GM21515 (cell line): ENCODE results near the gene CTU2.

ENCODE experiments used
- ATAC-seq: cut with Tn5 transposase; IDR thresholded peaks from one replicate; pipeline ENCODE4 v1.9.1; 2021; ENCODE audit not compliant: unreplicated experiment

Gene CTU2

GRCh38 chr16:88726408-88726749, 20.1 kb downstream of the CTU2 start:
- ATAC-seq, result no peak

GRCh38 chr16:88726981-88727380, 20.7 kb downstream of the CTU2 start:
- ATAC-seq, result no peak

DNA sequence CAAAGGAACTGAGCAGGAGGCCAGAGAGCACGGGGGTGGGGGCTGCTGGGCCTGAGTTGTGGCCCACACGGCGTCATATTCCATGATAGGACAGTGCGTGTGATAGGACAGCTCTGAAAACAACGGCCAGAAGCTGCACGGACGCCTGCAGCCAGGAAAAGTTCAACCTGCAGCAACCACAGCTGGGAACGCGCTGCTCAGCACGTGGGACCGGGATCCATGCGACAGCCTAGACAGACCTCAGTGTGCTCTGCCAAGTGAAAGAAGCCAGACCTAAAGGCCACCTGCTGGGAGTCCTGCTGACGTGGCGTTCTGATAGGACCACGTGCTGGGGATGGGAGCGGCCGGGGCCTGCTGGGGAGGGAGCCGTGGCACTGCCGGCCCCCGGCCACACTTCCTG, 21.6 kb downstream of the CTU2 start:
- no peak for ATAC-seq

DNA sequence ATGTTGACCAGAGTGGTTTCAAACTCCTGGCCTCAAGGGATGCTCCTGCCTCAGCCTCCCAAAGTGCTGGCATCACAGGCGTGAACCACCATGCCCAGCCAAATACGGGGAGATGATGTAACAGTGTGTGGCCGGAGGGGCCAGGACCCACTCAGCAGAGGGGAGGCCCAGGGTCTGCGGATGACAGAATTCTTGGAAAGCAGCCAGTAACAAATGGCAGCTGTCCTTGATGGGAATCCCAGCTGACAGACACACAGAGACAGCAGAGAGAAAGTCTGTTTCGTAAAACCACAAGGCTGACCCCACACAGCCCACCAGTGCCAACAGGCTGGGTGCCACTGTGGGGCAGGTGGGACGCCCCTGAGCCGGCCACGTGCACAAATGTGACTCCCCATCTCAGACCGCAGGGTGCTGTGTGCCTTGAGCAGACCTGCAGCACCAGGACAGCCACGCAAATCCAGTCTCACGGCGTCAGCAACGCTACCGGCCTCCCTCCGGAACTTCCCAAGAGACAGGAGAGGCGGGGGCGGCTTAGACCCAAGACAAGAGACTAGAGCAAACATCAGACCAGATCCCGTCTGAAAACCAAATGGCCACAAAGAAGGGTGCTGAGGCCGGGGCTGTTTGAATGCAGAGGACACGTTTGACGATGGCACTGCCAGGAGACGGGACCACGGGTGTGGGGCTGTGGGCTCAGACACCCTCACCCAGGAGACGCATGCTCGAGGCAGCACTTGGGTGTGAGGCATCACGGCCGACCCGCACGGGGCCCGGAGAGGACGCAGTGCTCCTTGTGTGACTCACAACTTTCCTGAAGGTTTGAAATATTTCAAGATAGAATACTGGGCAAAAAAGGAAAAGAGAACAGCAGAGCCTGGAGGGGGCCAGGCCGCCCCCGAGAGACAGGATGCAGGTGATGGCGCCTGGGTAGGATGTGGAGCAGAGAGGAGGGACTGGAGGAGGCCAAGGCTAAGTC, 24.6 kb downstream of the CTU2 start:
- no peak for ATAC-seq

DNA sequence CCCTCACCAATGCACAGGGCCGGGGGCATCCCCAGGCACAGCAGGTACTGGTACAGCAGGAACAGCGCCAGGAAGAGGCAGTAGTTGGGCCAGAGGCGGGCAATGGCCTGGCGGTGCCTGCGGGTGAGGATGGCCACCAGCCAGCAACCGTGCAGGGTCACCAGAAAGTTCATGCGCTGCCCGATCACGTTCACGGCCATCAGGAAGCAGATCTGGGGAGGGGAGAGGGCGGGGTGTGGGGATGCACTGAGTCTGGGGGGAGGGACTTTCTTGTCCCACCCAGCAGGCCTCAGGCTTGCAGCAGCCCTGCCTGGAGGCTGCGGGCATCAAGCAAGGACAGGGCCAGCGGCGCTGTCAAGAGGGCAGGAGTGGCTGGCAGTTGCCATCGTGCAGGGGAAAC, 25.4 kb downstream of the CTU2 start:
- ATAC-seq, result no peak

GRCh38 chr16:88732172-88732960, 26.1 kb downstream of the CTU2 start:
- ATAC-seq, result no peak

DNA sequence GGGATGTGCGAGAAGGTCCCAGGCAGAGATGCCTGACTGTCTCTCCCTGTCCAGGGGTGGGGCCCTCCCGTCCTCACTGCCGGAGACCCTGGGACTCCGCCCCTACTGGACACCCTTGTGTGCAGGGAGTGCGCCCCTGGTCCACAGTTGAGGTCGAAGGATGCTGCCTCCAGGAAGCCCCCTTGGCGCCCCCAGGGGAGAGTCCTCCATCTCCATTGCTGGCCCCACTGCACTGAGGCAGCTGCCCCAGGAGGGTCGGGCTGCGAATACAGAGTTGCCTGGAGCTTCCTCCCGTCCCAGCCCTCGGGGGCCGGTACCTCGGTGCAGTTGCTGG, 26.6 kb downstream of the CTU2 start:
- no peak for ATAC-seq

GRCh38 chr16:88733630-88734360, 27.5 kb downstream of the CTU2 start:
- ATAC-seq, result no peak

GRCh38 chr16:88734361-88734728, 28.0 kb downstream of the CTU2 start:
- no peak for ATAC-seq

DNA sequence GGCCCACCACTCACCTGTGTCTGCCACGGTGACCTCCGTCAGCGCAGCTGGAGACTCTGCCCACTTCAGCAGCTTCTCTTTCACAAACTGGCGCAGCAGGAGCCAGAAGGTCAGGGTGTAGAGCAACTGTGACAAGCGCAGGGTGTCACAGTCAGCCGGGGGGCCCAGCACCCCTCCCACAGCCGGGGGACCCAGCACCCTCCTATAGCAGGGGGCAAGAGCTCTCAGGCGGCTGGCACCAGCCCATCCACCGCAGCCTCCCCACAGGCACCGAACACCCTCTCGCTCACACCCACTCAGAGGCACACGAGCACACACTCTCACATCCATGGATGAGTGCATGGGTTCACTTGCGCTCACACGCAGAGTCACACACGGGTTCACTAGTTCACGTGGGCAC, 28.8 kb downstream of the CTU2 start:
- no peak for ATAC-seq

DNA sequence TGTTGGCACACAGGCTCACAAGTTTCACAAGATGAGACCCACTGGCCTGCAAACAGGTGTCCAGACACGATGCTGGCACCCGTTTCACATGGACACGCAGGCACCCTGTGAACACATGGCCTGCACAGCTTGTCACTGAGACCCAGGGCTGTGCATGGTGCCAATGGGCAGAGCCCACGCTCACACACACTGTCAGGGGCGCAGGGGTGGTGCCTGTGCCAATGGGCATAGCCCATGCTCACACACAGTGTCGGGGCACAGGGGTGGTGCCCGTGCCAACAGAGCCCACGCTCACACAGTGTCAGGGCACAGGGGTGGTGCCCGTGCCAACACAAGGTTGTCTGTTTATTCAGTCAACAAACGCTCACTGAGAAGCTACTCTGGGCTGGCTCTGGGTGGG, 29.3 kb downstream of the CTU2 start:
- ATAC-seq, result no peak

GRCh38 chr16:88736088-88736487, 29.8 kb downstream of the CTU2 start:
- no peak for ATAC-seq

GRCh38 chr16:88736496-88736895, 30.2 kb downstream of the CTU2 start:
- no peak for ATAC-seq

DNA sequence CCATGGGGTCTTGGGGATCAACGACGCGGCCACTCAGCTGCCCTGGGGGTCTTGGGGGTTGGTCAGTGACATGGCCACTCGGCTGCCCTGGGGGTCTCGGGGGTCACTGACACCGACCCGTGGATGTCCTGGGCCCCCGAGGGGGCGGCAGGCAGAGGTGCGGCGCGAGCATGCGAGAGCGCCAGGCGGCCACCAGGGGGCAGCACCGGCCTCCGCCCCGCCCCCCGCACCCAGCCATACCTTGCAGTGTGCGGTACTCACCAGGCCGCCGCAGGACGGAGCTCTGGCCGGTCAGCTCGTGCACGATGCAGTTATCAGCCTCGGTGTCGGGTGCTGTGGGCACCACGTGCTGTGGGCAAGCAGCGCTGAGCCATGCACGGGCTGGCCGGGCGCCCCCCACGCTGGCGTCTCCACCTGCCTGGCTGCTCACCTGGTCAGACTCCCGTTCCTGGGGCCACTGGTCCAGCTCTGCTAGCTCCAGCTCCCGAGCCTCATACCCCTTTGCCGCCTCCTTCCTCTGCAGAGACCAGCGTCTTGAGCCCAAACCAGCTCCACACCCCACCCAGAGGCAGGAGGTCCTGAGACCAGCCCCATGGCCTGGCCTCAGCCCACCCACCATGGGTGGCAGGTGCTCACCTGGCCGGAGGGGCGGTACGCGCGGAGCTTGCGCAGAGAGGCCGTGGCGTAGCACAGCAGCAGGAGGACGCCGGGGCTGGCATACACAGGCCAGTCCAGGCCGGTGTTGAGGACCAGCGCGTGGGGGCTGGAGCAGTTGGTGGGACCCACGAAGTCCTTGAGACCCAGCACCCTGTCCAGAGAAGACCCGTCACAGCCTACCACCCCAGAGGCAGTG, 31.2 kb downstream of the CTU2 start:
- ATAC-seq, result no peak

DNA sequence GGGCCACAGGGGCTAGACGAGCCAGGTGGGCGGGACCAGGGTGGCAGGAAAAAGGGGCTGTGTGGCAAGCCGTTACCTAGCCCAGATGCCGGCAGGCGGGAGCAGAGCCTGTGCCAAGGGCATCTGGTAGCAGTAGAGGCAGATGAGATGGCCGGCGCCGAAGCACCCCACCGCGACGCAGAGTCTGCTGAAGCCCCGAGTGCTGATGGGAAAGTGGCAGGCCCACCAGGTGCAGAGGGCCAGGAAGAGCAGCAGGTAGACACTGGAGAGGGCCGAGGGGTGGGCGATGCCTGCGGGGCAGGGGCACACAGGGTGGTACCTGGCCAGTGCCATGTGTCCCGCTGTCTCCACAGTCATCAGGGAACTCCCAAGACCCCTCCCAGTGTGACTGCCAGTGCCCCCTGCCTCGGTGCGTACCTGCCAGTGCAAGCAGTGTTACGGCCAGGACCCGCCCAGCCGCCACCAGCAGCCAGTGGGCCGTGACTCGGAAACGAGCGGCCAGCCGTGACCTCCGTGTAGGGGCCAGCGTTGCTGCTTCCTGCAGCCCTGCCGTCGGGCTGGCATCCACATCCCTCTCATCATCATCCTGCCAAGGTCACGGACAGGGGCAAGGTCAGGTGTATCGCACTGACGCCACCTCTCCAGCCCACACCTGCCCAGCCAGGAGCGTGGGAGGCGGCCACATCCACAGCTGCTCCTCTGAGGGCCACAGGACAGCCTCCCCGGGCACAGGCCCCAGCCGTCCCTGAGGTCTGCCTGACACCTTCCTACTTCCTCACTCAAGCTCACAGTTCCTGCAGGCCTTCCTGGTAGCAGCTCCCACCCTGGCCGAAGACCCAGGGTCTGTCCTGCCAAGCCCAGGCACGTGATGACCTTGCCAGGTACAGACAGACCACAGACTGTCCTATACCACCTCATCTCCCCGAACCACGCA, 32.1 kb downstream of the CTU2 start:
- ATAC-seq, result no peak

- ATAC-seq, result no peak
Observed at GRCh38 chr16:88739139-88739976, 33.1 kb downstream of the CTU2 start.

- ATAC-seq, result no peak
Observed at GRCh38 chr16:88739977-88740726, 33.8 kb downstream of the CTU2 start.

- ATAC-seq, result no peak
Observed at GRCh38 chr16:88740727-88741055, 34.4 kb downstream of the CTU2 start.
